ENCODE measurements around the gene PPP1R37. TPM values are rescaled to one million over a fixed set of nuclear protein-coding genes. Genes with fewer than 3 reads are reported as not detected.
A peak's percentile ranks its signal among the peaks of the same experiment; 100 is the strongest.

Gene PPP1R37
- total and polyA plus RNA-seq, 2 of the 13 experiments (the other 11 are each of a cell fraction or from before 2014, with no cell fraction given), result 9.0 to 14.3 TPM

DNA sequence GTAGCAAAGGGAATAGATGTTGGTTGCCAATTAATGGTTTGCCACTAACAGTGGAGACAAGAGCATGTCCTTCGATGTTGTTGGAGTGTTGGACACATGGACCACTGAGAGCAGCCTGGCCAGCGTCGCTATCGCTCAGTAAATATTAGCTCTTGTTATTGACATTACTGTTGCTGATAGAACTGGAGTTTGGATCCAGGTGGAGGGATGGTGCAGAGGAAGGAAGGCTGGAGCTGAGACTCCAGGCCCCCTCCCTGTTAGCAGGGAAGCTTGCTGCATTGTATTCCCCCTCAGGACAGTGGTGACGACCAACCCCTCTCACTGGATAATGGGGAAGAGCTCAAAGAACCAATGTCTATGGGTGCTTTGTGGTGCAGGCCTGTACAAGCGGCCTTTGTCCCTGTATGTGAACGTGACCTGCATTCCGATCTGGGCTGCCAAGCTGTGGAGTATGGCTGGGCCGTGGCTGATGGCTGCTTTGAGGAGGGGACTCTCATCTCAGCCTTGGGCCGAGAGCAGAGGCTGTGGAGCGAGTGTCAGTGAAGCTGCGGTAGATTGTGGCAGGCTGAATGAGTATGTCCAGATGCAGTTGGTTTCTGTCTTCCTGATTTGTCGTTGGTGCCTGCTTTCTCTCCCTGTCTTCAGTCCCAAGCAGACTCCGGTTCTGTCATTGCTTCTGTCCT lies 47.2 kb upstream of the PPP1R37 start (continued):
- TF ChIP-seq, protein P1, sequence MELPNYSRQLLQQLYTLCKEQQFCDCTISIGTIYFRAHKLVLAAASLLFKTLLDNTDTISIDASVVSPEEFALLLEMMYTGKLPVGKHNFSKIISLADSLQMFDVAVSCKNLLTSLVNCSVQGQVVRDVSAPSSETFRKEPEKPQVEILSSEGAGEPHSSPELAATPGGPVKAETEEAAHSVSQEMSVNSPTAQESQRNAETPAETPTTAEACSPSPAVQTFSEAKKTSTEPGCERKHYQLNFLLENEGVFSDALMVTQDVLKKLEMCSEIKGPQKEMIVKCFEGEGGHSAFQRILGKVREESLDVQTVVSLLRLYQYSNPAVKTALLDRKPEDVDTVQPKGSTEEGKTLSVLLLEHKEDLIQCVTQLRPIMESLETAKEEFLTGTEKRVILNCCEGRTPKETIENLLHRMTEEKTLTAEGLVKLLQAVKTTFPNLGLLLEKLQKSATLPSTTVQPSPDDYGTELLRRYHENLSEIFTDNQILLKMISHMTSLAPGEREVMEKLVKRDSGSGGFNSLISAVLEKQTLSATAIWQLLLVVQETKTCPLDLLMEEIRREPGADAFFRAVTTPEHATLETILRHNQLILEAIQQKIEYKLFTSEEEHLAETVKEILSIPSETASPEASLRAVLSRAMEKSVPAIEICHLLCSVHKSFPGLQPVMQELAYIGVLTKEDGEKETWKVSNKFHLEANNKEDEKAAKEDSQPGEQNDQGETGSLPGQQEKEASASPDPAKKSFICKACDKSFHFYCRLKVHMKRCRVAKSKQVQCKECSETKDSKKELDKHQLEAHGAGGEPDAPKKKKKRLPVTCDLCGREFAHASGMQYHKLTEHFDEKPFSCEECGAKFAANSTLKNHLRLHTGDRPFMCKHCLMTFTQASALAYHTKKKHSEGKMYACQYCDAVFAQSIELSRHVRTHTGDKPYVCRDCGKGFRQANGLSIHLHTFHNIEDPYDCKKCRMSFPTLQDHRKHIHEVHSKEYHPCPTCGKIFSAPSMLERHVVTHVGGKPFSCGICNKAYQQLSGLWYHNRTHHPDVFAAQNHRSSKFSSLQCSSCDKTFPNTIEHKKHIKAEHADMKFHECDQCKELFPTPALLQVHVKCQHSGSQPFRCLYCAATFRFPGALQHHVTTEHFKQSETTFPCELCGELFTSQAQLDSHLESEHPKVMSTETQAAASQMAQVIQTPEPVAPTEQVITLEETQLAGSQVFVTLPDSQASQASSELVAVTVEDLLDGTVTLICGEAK (IDR thresholded peaks at IDR 0.05), result no peak
- TF ChIP-seq, protein P1 (CRISPR knock-in tag; IDR thresholded peaks at IDR 0.05), result peak; percentile 36; the same call in 1 of the 2 replicates
- TF ChIP-seq HNF4G (IDR thresholded peaks at IDR 0.05; ENCODE audit: borderline replicate concordance, low read depth, low read length) (peak; percentile 76), HNF4G (CRISPR knock-in tag; IDR thresholded peaks at IDR 0.05; ENCODE audit: borderline replicate concordance, low read depth) (peak; percentile 71; the same call in 1 of the 2 replicates), RBAK (CRISPR knock-in tag; IDR thresholded peaks at IDR 0.05) (0 out of 2 replicates have a peak, but pooled peaks have one; percentile 30), ATAD3A (CRISPR knock-in tag; IDR thresholded peaks at IDR 0.05) (no peak), ZFX (CRISPR knock-in tag; IDR thresholded peaks at IDR 0.05; ENCODE audit: low read depth) (peak; percentile 83), SRY (CRISPR knock-in tag; IDR thresholded peaks at IDR 0.05) (0 out of 2 replicates have a peak, but pooled peaks have one; percentile 41), RAD21 (CRISPR knock-in tag; IDR thresholded peaks at IDR 0.05) (0 out of 2 replicates have a peak, but pooled peaks have one; percentile 14), ASH2L (IDR thresholded peaks at IDR 0.05; ENCODE audit: insufficient read length, low read depth, low read length) (peak; percentile 68), ZMYM2 (CRISPR knock-in tag; IDR thresholded peaks at IDR 0.05) (no peak), ZNF709 (CRISPR knock-in tag; IDR thresholded peaks at IDR 0.05) (no peak), IRX3 (CRISPR knock-in tag; IDR thresholded peaks at IDR 0.05; ENCODE audit: borderline replicate concordance, low read depth) (peak; percentile 31; the same call in 1 of the 2 replicates), MIXL1 (CRISPR knock-in tag; IDR thresholded peaks at IDR 0.05) (peak; percentile 96), PAX8 (CRISPR knock-in tag; IDR thresholded peaks at IDR 0.05; ENCODE audit: borderline replicate concordance) (no peak), RBFOX2 (IDR thresholded peaks at IDR 0.05; ENCODE audit: low read depth, low read length) (peak; percentile 50; the same call in 1 of the 2 replicates), HOXA9 (CRISPR knock-in tag; IDR thresholded peaks at IDR 0.05; ENCODE audit: borderline replicate concordance) (no peak), ZNF253 (CRISPR knock-in tag; IDR thresholded peaks at IDR 0.05; ENCODE audit: borderline replicate concordance) (no peak)
- TF ChIP-seq, protein P2, sequence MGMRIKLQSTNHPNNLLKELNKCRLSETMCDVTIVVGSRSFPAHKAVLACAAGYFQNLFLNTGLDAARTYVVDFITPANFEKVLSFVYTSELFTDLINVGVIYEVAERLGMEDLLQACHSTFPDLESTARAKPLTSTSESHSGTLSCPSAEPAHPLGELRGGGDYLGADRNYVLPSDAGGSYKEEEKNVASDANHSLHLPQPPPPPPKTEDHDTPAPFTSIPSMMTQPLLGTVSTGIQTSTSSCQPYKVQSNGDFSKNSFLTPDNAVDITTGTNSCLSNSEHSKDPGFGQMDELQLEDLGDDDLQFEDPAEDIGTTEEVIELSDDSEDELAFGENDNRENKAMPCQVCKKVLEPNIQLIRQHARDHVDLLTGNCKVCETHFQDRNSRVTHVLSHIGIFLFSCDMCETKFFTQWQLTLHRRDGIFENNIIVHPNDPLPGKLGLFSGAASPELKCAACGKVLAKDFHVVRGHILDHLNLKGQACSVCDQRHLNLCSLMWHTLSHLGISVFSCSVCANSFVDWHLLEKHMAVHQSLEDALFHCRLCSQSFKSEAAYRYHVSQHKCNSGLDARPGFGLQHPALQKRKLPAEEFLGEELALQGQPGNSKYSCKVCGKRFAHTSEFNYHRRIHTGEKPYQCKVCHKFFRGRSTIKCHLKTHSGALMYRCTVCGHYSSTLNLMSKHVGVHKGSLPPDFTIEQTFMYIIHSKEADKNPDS (CRISPR knock-in tag; IDR thresholded peaks at IDR 0.05), result 0 out of 2 replicates have a peak, but pooled peaks have one; percentile 27

Measured in HepG2 (cell line).